D341Med (cell line): Measurements from ENCODE around the gene NDUFS3.
A peak's percentile ranks its signal among the peaks of the same experiment; 100 is the strongest.
"Not testable (repeated sequence)": the region's sequence is repeated elsewhere in the genome, so short reads cannot be mapped to it uniquely, and the experiment has no call there.

ENCODE experiments used
- DNase-seq: peaks from one replicate; pipeline ENCODE4 v3.0.0; 2012; ENCODE audit warnings: low spot score

Gene NDUFS3

GRCh38 chr11:47578524-47579494, at the start of gene NDUFS3, which contains the start of gene KBTBD4:
TSS of gene NDUFS3 (plus strand) at chr11:47579074. CDS start at chr11:47579092, 18 bp downstream.
TSS of gene KBTBD4 (minus strand) at chr11:47578970. CDS start at chr11:47578951, 19 bp downstream.
- DNase-seq, result peak; percentile 89

DNA sequence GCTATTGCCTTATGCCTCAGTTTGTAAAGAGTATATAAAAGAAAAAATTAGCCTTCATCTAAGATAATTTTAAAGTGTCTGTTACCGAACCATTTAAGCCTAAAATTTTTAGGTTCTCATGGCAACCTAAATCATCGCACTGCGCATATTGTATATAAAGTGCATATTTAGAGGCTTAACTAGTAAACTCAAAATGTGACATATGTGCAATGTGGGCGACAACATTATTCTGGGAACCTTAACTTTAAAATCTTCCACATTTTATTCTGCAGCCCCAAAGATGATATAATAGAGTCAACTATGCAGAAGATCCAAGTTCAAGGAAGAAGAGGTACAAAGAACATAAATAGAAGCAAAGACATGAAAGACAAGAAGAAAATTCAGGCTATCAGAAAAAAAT, 48.9 kb upstream of the NDUFS3 start:
- DNase-seq, result no peak

DNA sequence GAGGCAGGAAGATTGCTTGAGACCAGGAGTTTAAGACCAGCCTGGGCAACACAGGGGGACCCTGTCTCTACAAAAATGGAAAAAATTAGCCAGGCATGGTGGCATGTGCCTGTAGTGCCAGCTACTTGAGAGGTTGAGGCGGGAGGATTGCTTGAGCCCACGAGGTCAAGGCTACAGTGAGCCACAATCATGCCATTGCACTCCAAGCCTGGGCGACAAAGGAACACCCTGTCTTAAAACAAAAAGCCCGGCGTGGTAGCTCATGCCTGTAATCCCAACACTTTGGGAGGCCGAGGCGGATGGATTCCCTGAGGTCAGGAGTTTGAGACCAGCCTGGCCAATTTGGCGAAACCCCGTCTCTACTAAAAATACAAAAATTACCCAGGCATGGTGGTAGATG, 48.2 kb upstream of the NDUFS3 start:
- DNase-seq, result not testable (repeated sequence)

DNA sequence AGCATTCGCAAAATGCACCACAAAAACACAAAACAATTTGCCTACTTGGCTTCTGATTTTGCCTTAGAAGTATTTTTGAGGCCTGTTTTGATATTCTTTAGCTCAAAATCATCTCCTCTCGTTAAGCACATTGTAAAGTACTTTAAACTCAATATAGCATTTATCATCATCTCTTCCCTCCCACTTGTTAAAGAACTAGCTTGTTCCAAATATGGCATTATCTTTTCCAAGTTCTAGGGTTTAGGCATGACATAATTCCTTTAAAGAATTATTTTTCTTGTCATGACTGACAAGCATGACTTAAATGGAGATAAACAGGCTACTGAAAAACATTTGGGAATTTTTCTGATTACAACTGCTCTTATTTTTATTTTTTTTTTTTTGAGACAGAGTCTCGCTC, 47.2 kb upstream of the NDUFS3 start:
- DNase-seq, result no peak

- DNase-seq, result no peak
Measured at GRCh38 chr11:47532597-47533213, 46.2 kb upstream of the NDUFS3 start.

DNA sequence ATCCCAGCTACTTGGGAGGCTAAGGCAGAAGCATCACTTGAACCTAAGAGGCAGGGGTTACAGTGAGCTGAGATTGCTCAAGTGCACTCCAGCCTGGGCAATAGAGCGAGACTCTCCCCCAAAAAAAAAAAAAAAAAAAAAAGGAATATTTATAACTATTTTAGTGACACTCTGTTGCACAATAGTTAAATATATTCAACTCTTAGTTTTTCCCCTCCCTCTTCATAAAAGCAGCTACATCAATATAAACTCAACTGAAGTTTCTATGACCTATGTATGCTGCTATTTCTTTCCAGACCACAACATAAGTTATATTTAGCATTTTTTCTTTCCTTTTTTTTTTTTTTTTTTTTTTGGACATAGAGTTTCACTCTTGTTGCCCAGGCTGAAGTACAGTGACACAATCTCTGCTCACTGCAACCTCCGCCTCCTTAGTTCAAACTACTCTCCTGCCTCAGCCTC, 45.2 kb upstream of the NDUFS3 start:
- no peak for DNase-seq

DNA sequence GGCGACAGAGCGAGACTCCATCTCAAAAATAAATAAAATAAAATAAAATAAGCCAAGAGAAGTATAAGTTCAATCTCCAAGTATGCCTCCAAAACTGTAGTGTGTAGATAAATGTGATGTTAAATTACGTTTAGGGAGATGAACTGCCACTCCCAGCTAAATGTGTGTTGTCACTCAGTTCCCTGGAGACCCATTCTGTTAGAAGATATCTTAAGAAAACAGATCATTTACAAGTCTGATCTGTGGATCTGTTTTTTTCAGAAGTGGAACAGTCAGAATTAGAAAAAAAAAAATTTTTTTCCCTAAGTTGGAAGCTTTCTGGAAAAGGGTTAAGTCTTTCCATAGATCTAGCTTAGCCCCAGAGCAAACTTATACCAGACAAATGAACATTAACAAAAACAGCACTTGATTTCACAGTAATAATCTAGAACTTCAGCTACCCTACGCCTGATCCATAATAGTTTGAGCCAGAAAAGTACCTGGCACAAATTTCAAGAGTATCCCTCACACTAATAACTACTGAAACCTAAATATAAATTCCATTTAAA, 44.1 kb upstream of the NDUFS3 start:
- no peak for DNase-seq

DNA sequence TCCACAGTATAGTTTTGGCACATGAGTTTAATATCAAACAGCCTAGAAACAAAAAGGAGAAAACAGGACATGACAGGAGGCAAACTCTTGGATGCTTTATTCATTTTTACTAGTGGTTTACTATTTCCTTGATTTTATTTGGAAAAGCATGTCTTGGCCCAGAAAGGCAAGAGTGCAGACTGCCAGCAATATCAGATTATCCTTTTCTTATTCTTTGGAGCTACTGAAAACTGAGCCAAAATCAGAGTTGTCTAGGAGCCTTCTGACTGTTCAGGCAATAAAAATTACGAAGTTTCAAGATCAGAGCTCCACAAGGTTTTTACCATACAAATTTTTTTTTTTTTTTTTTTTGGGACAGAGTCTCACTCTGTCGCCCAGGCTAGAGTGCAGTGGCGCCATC, 42.0 kb upstream of the NDUFS3 start:
- no peak for DNase-seq

DNA sequence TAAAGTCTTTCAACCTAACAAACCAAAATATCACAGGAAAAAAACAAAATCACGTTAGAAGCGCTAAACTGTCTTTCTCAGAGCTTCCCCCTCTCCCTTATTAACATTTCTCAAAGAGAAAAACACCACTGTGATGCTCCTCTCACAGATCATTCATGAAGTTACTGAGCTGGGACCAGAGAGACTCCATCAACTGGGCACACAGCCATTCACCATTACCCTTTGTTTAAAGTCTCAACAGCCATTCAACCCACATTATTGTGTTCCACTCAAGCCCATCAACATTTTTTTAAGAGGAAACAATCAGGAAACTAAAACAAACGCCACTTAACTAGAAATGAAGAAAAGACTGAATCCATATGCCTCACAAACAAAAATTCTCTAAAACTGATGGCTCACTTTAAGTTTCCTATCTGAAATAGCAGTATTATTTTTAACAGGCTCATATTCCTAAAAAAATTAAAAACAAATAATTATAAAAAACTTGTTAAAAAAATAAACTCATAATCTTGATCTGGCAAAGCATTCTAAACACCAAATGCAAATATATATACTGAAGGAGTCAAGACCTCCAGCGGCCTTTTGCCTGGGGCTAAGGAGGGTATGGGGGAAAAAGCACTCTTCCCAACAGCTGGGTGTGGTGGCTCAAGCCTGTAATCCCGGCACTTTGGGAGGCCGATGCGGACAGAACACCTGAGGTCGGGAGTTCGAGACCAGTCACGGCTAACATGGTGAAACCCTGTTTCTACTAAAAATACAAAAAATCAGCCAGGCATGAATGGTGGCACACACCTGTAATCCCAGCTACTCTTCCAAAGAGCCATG, 39.9 kb upstream of the NDUFS3 start:
- no peak for DNase-seq

DNA sequence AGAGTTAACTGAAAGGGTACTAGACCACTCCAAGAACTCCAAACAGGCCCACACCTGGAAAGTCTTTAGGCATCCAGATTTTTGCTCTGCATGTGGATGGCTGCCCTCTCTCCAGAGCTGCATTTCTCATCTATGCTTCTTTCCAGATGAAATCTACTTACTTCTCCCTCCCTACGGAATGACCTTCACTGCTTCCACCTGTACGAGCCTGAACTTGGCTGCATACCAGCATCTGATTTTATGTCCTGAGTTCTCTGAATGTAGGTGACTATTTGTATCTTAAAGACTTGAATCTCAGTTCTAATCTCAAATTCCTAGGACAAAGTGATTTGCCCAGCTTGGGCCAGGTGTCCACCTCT, 39.2 kb upstream of the NDUFS3 start:
- DNase-seq, result no peak

DNA sequence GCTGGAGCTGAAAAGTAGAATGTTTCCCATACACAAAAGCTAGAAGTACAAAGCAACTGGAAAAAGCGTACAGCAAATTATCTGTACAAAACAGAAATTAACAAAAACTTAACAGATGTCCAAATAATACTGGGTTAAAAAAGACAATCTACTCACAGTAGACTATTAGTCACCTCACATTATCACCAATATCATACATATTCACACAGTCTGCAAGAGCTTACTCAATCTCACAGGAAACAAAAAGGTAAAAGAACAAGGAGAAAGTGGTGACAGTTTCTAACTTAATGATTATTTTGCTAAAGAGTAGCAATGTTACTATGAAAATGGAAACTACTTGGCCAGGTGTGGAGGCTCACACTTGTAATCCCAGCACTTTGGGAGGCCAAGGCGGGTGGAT, 37.8 kb upstream of the NDUFS3 start:
- no peak for DNase-seq

DNA sequence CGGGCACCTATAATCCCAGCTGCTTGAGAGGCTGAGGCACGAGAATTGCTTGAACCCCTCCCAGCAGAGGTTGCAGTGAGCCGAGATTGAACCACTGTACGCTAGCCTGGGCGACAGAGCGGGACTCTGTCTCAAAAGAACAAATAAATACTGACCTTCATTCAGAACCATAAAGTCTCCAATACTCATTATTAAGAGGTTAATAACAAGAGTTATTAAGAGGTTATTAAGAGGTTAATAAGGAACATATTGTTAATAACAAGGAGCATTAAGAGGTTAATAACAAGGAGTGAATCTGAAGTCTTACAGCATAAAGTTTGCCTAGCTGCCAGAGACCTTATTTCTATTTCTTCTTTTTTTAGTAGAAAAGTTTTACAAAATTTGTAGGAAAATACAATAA, 33.6 kb upstream of the NDUFS3 start:
- no peak for DNase-seq

- DNase-seq, result not testable (repeated sequence)
Measured at GRCh38 chr11:47546274-47546673, 32.6 kb upstream of the NDUFS3 start.

DNA sequence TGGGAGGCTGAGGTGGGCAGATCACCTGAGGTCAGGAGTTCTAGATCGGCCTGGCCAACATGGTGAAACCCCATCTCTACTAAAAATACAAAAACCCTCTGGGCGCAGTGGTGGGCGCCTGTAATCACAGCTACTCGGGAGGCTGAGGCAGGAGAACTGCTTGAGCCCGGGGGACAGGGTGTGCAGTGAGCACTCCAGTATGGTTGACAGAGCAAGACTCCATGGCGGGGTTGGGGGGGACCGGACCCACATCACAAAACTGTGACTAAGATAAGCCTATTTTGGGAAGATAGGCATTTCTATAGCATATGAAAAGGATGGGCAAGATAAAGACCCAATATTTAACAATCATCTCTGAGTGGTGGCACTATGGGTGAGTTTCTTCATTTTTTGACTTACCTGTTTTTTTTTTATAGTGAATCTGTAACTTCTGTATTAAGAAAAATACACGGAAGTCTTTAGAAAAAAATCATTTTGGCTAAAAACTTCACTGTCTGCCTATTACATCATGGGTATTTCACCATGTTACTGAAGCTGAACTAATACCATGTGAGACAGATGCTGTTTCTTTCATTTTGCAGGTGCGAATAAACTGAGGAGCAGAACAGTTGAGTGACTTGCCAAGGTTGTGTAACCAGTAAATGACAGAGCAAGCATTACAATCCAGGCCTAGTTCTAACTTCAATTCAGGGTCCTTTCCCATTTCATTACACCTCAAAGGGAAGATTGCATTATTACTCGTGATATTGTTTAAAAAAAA, 28.4 kb upstream of the NDUFS3 start:
- DNase-seq, result no peak

- no peak for DNase-seq
Measured at GRCh38 chr11:47551086-47551485, 27.8 kb upstream of the NDUFS3 start.

DNA sequence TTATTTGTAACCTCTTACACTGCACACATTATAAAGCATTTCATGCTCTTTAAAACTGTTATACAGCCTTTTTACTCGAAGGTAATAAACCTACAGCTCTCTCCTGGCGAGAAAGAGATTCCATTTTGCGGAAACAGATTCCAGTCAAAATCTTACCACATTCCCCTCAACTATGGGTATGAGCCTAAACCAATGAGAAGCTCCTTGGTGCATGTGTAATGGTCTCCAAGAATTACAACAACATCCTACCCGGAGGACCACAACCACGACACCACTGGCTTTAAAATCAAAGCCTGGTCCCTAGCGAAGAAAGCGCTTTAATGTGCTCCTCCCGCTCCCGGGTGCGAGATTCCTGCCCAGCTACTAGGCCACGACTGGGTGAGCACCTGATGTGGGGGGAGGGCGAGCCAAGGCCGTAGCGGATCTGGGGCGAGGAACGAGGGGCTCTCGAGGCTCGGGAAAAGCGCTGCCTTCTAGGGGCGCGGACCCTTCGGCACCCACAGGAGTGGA, 26.8 kb upstream of the NDUFS3 start:
- peak; percentile 49 for DNase-seq

- peak; percentile 95 for DNase-seq
Measured at GRCh38 chr11:47552566-47553405, 26.1 kb upstream of the NDUFS3 start, which contains the start of gene CELF1. TSS of gene CELF1 (minus strand) at chr11:47553132. CDS start at chr11:47499523, 53,609 bp downstream.

GRCh38 chr11:47553406-47553743, 25.5 kb upstream of the NDUFS3 start:
- DNase-seq, result no peak

DNA sequence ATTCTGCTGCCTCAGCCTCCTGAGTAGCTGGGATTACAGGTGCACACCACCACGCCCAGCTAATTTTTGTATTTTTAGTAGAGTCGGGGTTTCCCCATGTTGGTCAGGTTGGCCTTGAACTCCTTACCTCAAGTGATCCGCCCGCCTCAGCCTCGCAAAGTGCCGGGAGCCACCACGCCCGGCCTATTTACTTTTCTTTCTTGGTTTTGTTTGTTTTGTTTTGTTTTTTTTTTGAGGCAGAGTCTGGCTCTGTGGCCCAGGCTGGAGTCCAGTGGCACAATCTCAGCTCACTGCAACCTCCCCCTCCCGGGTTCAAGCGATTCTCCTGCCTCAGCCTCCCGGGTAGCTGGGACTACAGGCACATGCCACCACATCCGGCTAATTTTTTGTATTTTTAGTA, 21.9 kb upstream of the NDUFS3 start:
- not testable (repeated sequence) for DNase-seq

GRCh38 chr11:47558695-47559094, 20.2 kb upstream of the NDUFS3 start:
- no peak for DNase-seq
